GM18517 (cell line): ENCODE measurements around the gene TCEA2.
"Not testable (repeated sequence)": the region's sequence is repeated elsewhere in the genome, so short reads cannot be mapped to it uniquely, and the experiment has no call there.

Experiments used
- ATAC-seq: cut with Tn5 transposase; IDR thresholded peaks from one replicate; pipeline ENCODE4 v1.9.1; 2021; ENCODE audit warnings: mild to moderate bottlenecking, moderate library complexity; ENCODE audit not compliant: unreplicated experiment

The TCEA2 gene

DNA sequence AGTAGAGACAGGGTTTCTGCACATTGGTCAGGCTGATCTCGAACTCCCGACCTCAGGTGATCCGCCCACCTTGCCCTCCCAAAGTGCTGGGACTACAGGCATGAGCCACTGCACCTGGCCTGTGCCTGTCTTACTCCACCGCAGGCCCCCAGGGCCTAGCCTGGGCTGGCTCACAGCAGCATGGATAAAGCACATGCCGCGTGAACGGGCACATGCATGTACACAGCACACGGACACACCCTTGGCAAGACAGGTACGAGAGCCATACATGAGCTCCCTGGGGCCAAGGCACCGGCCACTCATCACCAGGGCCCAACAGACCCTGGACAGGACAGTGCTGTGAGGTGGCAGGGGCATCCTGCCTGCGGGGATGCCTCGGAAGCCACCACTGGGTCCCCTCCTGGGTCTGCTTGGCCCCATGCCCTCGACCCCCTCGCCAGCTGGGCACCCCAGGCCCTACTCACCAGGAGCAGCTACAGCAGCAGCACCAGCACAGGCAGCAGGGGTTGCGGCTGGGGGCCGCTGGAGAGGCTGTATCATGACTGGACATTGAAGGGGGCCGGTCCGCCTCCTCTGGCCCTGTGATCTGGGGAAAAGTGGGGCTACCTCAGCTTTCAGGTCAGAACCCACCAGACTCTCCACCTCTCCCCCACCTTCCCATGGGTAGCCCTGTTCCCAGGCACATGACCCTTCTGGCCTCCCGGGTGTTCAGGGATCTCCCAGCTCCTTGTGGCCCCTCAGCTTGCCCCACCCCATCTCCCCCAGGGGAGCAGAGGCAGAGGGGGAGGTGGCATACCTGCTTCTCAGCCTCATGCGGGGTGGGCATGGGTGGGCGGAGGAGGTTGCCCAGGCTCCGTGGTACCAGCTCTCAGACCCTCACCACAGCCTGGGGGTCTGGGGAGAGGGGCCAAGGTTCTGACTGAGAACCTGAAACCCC is 13.3 kb downstream of the TCEA2 start:
- ATAC-seq, result no peak

DNA sequence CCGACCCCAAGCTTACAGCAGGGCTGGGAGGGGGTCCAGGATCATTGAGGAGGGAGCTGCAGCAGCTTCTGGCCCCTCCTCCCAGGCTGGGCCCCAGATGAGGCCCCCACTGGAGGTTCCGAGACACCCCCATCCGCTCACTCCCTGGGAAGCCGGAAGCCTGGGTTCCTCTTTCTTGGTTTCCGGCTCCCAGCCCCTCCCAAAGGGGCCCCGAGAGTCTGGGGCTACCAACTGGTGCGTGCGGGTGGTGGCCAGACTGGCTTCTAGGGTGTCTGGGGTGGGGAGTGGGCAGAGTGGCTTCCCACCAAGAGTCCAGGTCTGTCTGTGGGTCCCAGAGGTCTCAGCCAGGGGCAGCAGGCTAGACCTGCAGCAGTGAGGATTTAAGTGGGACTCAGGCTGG is 14.1 kb downstream of the TCEA2 start:
- ATAC-seq, result no peak

DNA sequence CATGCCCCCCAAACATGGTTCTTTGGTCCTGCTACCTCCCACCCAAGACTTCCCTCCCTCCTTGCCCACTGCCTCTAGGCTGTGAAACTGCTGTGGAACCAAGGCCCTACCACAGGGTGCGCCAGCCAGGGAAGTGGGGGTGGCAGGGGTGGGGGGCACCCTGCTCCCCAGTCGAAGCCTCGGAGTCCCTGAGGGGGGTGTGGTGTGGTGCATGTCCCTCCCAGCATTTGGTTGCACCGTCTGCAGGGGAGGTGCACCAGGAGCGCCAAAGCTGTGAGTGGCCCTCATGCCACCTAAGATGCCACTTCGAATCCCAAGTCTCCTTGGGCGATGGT is 14.5 kb downstream of the TCEA2 start:
- no peak for ATAC-seq

DNA sequence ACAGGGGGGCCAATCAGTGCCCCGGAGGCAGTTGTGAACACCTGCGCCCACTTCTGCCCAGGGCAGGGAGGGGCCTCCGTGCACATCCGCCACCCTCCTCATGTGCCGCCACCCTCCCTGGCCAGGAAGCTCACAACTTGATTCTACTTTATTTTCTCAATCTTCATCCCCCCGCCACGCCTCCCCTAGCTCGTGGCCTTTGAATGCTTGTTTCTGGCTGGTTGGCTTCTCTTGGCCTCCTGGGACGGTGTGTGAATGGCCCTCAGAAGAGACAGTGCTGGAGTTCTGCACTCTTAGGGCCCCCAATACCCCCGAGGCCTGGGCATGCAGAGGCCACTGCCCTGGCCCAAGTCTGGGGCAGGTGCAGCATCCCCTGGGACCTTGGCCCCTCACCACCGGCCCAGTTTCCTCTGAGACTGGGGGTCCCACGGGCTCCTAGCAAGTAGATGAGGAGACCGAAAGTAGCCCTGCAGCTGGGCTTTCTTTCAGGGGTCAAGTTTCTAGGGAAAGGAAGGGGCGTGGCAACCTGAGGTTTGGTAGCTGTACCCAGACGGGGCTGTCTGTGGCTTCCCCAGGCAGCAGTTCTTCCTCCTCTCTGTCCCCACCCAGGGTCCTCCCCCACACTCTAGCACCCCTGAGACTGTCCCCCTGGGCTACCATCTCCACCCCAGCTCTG is 15.0 kb downstream of the TCEA2 start:
- no peak for ATAC-seq

DNA sequence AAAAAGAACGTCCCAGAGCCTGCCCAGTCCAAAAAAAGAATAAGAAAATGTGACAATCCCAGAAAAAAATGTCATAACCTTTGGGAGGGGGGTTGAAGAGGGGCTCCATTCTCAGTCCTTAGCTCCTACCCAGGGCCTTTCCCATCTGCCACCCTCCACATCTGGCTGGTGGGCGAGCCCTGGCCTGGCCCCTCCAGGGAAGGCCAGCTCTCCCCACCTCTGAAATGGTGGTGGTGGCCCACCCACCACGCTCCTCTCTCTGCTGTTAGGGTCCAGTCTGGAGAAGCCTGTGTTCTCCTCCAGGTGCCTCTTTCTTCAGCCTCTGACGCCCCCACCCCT is 15.9 kb downstream of the TCEA2 start:
- ATAC-seq, result no peak

DNA sequence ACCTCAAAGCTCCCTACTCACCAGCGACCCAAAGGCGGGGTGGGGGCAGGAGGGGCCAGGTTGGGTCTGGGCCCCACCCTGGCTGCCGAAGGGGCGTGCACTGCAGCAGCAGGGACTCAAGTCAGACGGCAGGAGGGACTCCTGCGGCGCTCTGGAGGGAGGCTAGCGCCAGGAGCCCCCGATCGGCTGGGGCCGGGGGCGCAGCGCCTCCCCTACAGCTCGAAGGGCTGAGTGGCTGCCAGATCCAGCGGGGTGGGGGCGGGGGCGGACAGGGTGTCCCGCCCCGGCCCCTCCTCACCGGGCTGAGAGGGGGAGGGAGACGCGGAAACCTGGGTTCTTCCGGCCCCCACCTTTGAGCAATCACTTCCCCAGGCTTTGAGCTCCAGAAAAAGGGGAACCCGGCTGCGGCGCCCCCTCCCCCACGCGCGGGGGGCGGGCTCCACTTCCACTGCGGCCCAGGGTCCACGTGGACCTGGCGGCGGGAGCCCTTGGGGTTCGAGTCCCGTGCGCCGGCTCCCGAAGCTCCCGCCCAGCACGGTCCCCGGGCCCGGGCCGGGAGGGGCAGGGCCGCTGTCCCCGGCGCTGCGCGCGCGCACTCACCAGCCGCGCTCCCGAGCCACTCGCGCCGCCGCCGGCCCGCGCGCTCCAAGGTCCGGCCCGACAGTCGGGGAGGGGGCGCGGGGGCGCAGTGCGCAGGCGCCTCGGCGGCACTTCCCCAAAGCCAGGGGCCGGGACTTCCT is 16.4 kb downstream of the TCEA2 start, which contains the start of gene RGS19:
TSS of gene RGS19 (minus strand) at position 246 of the 740 bp plus-strand sequence. CDS start 2,632 bp downstream, outside the sequence.
- peak; percentile 41 for ATAC-seq

DNA sequence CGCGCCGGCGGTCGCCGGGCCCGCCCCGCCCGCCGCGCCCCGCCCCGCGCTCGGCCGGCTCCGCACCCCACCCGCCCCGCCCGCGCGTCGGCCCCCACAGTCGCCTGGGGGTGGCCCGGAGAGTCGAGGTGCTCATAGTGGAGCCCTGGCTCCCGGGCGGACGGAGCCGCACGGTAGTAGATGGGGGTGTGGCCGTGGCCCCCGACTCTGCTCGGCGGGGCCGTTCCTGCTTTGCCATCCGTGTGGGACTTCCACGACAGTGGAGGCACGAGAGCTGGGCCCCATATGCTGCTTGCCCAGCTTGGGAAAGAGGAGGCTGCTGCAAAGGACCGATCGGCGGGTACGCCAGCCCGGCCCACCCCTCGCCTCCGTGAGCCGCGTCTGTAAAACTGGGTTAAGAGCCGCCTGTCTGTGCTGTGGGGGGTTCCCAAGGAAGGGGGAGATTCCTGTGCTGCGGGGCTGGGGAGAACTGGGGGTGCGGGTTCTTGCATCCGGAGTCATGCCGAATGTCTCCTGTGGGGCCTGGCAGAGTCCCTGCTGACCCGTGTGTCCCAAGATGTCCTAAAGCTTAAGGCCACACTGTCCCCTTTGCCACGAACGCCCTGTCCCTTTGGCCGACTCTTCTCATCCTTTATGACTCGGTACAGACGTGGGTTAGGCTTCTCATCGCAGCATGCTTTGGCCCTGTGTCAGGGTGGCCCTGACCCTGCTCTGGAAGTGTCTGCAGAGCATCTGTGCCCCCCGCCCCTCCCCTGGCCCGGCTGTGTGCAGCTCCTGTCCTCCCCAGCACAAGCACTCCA is 17.2 kb downstream of the TCEA2 start, which contains the start of gene OPRL1:
TSS of gene OPRL1 (plus strand) at position 70 of the 800 bp plus-strand sequence. CDS start 12,639 bp downstream, outside the sequence.
- ATAC-seq, result no peak

DNA sequence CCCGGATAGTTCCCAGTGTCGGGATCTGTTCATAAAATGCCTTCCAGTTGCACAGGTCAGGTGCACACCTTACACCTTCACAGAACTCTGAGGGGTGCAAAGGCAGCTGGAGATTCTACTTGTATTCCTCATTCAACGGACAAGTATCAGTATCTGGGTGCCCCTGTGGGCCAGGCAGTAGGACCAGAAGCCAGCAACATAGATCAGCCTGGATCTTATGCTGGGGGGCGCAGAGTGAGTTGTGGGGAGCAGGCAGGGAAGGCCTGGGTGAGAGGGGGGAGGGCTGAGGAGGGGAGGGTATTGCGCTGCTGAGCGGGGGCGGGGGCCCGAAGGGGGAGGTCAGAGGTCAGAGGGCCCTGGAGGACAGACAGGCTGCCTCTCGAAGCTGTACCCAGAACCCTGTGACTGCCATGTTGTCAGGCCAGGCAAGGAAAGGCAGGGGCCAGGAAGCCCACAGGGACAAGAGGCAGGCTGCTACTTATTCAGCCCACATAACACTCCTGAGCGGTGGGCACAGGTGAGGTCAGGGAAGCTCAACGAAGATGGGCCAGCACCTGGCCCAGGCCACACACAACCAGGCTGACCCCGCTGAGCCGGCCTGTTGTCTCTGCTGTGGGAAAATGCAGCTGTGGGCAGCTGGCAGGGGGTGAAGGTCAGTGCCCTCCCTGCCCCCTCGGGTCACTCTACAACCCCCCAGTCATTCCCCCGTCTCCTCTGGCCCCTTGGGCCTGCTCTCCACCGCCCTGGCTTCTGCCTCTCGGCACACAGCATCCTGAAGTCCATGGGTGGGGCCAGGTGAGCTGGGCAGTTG is 18.0 kb downstream of the TCEA2 start:
- ATAC-seq, result no peak

DNA sequence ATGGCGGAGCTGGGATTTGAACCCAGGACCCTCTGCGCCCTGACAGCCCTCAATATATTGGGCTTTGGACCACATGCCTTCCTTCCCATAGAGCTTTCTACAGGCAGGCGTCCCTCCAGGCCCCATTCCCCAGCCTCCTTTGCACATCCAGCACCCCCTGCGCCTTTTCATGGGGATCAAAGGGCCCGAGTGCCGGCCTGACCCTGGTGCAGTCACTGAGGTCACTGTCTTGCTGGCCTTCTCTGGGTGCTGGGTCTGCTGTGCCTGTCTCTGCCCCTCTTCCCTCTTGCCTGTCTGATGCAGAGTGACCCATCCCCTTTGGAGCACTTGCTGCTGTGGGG is 18.6 kb downstream of the TCEA2 start:
- no peak for ATAC-seq

DNA sequence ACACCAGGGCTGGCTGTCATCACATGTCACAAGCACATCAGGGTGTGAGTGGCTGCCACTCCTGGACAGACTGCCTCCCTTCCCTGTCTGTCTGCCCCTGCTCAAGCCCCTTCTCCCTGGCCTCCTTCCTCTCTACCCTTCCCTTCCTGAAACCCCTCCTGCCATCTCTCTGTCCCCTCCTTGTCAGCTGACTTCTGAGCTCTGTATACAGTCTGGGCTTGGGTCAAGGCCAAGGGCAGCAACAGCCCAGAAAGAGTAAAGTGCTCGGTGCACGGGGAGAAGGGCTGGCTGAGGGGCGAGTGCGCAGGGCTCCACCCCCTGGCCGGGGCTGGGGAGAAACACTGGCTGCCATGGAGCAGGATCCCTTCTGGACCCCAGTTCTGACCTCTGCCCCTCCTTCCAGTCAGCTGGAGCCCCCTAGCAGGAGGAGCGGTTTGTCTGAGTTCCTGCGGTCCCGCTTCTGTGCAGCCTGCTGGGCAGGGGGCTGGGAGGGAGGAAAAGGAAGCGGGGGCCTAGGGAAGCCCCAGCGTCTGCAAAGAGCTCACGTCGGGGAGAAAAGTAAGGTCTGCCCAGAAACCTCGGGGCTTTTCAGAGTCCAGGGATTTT is 19.2 kb downstream of the TCEA2 start:
- no peak for ATAC-seq

DNA sequence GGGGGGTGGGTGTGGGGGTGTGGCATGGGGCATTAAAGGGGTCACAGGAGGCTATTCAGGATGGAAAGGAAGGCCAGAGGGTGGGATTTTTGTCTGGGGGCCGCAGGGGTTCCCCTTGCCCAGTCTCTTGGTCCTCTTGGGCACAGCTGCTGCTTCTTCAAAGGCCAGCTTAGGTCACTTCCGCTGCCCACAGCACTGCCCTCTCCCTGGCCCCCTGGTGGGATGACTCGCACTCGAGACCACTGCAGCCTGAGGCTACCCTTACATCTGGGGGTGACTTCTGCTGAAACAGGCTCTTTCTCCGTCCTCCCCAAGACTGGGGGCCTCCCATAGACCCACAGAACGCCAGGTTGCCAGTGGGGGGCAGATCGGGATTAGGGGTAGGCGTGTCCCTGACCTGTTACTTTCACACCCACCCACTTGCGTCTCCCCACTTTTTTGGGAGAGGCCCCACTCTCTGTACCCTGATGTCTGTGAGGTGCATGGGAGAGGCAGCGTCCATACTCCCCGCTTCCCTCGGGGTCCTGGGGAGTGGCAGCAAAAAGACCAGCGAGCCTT is 19.9 kb downstream of the TCEA2 start:
- no peak for ATAC-seq

DNA sequence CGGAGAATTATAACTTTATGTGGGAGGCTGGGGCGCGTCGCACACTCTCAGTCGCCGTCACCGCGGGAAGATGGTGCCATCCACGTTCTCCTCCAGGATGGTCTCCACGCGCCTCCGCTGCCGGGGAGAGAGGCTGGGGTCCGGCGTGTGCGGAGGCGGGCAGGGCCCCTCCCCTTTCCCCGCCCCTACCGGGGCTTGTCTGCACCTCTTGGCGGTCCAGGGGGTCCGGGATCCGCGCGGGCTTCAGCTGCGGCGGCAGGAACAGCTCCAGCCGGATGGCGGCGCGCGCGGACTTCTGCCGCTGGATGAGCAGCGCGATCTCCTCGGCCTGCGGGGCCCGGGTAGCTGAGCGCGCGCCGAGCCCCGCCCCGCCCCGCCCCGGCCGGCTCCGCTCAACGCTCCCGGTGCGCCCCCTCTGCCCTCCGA is 20.4 kb downstream of the TCEA2 start:
- no peak for ATAC-seq

DNA sequence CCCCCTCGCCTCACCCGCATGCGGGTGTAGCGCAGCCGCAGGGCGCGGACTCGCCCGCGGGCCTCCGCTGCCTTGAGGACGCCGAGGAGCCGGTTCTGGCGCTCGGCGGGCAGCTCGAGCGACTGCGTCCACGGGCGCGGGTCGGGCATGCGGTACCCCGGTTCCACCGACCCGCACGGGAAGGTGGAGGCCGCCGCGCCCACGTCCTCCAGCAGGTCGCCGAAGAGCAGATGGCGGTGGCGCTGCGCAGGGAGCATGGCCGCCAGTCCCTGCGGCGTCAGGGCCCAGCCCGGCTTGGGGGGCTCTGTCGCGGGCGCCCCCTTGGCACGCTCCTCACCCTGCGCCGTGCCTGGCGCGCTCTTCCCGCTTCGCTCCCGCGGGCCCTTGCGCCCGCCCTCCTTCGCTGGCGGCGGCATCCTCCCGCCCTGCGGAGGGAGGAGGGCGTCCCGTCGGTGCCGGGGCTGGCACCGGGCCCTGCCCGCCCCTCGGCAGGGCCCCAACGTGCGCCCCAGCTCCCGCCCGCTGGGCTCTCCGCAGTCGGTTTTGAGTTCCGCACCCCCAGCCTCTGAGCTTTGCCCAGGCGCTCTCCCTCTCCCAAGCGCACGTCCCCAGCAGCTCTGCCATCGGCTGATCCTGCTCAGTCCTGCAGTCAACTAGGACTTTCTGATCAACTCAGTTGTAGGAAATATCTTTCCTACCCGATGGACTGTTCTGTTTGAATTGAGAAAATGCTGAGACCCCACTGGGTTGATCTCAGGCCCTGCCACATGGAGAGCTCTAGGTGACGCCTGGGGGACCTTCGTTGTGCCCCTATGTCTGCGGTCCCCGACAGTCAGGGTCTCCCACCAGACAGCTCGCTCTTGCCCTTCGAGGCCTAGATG is 21.0 kb downstream of the TCEA2 start, which contains the start of gene LKAAEAR1:
TSS of gene LKAAEAR1 (minus strand) at position 595 of the 881 bp plus-strand sequence. CDS start at position 416, 179 bp downstream.
- no peak for ATAC-seq

DNA sequence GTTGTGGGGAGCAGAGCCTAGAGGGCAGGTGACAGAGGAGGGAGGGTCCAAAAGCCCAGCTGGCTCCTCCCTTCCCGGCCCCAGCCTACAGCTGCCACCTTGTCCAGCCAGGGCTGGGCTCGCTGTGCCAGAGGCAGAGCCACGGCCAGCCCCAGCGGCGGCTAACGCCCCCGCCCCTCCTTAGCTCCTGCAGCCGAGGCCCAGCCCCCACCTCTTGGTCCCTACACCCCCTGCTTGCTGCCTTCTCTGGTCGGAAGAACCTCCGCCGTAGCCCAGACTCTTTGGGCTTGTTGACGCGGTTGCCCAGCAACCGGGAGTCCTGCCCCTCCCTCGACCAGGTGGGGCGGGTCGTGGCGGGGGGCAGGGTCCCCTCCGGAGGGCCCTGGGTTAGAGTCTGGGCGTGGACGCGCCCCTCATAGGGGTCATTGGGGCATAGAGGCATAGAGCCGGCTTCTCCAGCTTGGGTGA is 21.7 kb downstream of the TCEA2 start:
- ATAC-seq, result no peak

DNA sequence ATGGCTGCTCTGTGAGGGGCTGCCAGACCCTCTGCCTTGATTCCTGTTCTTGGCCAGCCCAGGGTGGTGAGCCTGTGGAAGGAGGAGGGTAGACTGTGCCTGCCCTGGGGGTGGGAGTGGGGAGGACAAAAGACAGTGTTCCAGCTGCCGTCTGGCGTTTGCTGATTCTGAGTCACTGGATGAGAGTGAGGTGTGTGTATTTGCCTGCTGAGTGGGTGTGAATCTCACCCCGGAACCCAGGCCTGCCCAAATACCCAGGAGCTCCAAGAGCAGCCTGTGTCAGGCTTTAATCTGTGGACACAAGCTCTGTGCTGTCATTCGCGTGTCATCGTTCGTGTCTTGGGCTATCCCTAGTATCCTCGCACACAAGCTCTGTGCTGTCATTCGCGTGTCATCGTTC is 23.8 kb downstream of the TCEA2 start:
- no peak for ATAC-seq

DNA sequence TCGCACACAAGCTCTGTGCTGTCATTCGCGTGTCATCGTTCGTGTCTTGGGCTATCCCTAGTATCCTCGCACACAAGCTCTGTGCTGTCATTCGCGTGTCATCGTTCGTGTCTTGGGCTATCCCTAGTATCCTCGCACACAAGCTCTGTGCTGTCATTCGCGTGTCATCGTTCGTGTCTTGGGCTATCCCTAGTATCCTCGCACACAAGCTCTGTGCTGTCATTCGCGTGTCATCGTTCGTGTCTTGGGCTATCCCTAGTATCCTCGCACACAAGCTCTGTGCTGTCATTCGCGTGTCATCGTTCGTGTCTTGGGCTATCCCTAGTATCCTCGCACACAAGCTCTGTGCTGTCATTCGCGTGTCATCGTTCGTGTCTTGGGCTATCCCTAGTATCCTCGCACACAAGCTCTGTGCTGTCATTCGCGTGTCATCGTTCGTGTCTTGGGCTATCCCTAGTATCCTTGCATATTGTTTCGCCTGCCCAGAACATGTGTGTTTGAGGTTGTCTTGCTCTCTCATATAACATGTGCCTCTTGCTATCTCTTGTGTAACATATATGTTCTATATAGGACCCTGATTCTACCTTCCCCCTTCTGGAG is 24.3 kb downstream of the TCEA2 start:
- not testable (repeated sequence) for ATAC-seq

DNA sequence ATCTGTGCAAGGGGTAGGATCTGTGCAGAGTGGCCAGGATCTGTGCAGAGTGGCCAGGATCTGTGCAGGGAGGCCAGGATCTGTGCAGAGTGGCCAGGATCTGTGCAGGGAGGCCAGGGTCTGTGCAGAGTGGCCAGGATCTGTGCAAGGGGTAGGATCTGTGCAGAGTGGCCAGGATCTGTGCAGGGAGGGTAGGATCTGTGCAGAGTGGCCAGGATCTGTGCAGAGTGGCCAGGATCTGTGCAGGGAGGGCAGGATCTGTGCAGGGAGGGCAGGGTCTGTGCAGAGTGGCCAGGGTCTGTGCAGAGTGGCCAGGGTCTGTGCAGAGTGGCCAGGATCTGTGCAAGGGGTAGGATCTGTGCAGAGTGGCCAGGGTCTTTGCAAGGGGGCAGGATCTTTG is 25.6 kb downstream of the TCEA2 start:
- ATAC-seq, result not testable (repeated sequence)

DNA sequence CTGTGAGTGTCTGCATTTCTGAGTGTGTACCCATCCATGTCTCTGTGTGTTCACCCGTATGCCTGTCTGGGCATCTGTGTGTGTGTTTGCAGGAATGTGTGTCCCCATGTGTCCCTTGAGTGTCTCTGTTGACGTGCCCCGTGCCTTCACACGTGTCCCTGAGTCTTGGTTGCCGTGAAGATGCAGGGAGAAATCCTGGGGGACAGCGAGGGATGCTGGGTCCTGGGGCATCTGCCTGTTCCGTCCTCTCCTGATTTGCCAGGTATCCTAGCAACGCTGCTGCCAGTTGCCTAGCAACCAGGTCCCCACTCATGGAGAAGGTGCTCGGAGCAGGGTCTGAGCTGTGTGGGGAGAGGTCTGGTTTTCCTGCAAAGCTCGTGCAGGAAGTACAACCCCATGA is 27.2 kb downstream of the TCEA2 start:
- ATAC-seq, result no peak
